ENCODE data around the gene KAT7. TPM values are rescaled to one million over a fixed set of nuclear protein-coding genes. Genes with fewer than 3 reads are reported as not detected.

KAT7 gene
- total and polyA plus RNA-seq, 2 of the 8 experiments (the other 6 are each of a cell fraction or from before 2014, with no cell fraction given), result 90.9 to 139 TPM

DNA sequence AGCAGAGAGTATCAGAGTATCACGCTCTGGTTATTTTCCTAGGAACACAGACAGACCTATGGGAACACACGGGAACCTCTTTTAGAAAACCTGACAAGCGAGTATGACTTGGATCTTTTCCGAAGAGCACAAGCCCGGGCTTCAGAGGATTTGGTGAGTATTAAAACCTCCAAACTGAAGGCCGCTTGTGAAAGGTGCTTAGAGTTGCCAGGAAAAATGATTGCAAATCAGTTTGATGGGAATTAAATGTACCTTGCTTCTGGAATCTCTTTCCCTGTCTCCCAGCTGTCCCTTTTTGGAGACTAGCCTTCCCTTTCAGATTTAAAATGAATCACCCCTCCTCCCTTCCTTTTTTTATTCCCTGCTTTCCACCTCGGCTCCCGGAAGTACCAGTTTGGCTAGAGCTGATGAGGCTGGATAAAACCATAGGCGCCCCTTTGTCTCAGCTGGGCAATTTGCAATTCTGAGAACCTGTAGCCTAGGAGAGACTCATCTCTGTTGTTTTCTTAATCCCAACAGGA is 27.3 kb downstream of the KAT7 start:
- no peak overlapping the region for H3K14ac ChIP-seq (ENCODE audit: insufficient read length)
- H3K4me1 ChIP-seq (replicated peaks in 1 of 4; ENCODE audit: control insufficient read depth in 3 of 4, insufficient read depth in 4 of 4, low read length in 3 of 4), result peaks cover 6 to 26% (median 21%) of the 10 kb centered on the region in 4 experiments; a peak in 6 of 7 replicates
- no peaks in the 10 kb centered on the region for H3K9me3 ChIP-seq (ENCODE audit: insufficient read depth in 2 of 2, low read depth in 1 of 2, low read length in 1 of 2)
- H3K27ac ChIP-seq (ENCODE audit: low read depth, low read length), result peak overlapping the region; percentile 72
- H4K8ac ChIP-seq (ENCODE audit: extremely low read depth, insufficient read depth, low read length), result no peak overlapping the region
- H2AFZ ChIP-seq (ENCODE audit: low read length), result no peak overlapping the region
- H4K5ac ChIP-seq (ENCODE audit: insufficient read length, low read depth, low read length), result peak overlapping the region; percentile 91
- DNase-seq (ENCODE audit: low read depth in 1 of 2, low spot score in 2 of 2) (peak in 1 of 2 experiments; percentile 58), FAIRE-seq (peak; percentile 91)
- 4% methylated on average over 9 of the region's 9 CpGs; no CpG with 5 or more reads in 1 of the 2 experiments for WGBS, 2 experiments (ENCODE audit: extremely low coverage in 1 of 2, insufficient coverage in 1 of 2, insufficient read length in 1 of 2, insufficient replicate concordance in 2 of 2, low coverage in 1 of 2, low lambda C conversion rate in 2 of 2, missing lambda C conversion rate in 1 of 2)
- peak overlapping the region; percentile 89 for H2BK120ac ChIP-seq (replicated peaks; ENCODE audit: low read depth, low read length)
- no peak overlapping the region for H2BK20ac ChIP-seq (ENCODE audit: low read length)
- no peaks in the 10 kb centered on the region for H3K27me3 ChIP-seq (replicated peaks in 1 of 4; ENCODE audit: control insufficient read depth in 3 of 4, extremely low read depth in 1 of 4, insufficient read depth in 3 of 4, low read length in 3 of 4)
- H3K79me1 ChIP-seq (ENCODE audit: low read depth, low read length), result no peaks in the 10 kb centered on the region; the same call in none of the 2 replicates
- peaks cover 5 to 31% (median 16%) of the 10 kb centered on the region in 4 experiments for H3K36me3 ChIP-seq (ENCODE audit: control insufficient read depth in 2 of 4, insufficient read depth in 4 of 4, low read length in 3 of 4)
- peak overlapping the region; percentile 92 for H3K56ac ChIP-seq (replicated peaks; ENCODE audit: insufficient read length, low read depth, low read length)
- peaks cover 4% of the 10 kb centered on the region; the same call in 1 of the 2 replicates for H3K23me2 ChIP-seq (ENCODE audit: low read depth, low read length)
- H4K20me1 ChIP-seq (replicated peaks in 1 of 2; ENCODE audit: control insufficient read depth in 1 of 2, insufficient read depth in 2 of 2, low read length in 2 of 2), result no peaks in the 10 kb centered on the region
- peak overlapping the region; percentile 11 to 54 (median 21); a peak in 7 of 8 replicates for H3K4me3 ChIP-seq (ENCODE audit: extremely low read depth in 1 of 4, insufficient read depth in 2 of 4, low read depth in 3 of 4, low read length in 4 of 4)
- ChIA-PET POLR2A (ENCODE audit: partially characterized antibody) (interaction anchor here (0.7 to 2.0 kb wide), 12 partner anchors 9 to 294 kb away, joined by 3 to 11 read pairs (median 4); partner anchors contain the start of genes FAM117A, KAT7 and TAC4), CTCF (ENCODE audit: partially characterized antibody) (interaction anchor here (0.7 to 2.5 kb wide), 11 partner anchors 10 to 343 kb away, joined by 3 to 10 read pairs (median 4); partner anchors contain the start of gene SLC35B1)
- H3K18ac ChIP-seq (ENCODE audit: extremely low read depth, low read length), result no peak overlapping the region
- H3K79me2 ChIP-seq (ENCODE audit: control insufficient read depth in 1 of 2, insufficient read depth in 2 of 2, low read length in 2 of 2), result peaks cover 0 to 36% of the 10 kb centered on the region in 2 experiments; a peak in 3 of 4 replicates
- H3K9ac ChIP-seq (replicated peaks in 1 of 4; ENCODE audit: extremely low read depth in 1 of 4, low read depth in 3 of 4, low read length in 3 of 4), result peak overlapping the region in 3 of 4 experiments; percentile 19 to 54 (median 54); a peak in 5 of 7 replicates
- no peak overlapping the region for H2BK12ac ChIP-seq (ENCODE audit: low read depth, low read length)
- H2AK5ac ChIP-seq (ENCODE audit: low read depth, low read length), result no peak overlapping the region
- peak overlapping the region; percentile 67 to 81 for H3K4me2 ChIP-seq (ENCODE audit: insufficient read depth in 1 of 2, low read depth in 2 of 2, low read length in 2 of 2)
- peak overlapping the region; percentile 63 for H4K91ac ChIP-seq (replicated peaks; ENCODE audit: insufficient read length, low read length)
- peak overlapping the region; percentile 87; the same call in 1 of the 2 replicates for H2BK5ac ChIP-seq (ENCODE audit: low read depth, low read length)
- H2BK15ac ChIP-seq (ENCODE audit: low read length), result no peak overlapping the region
- no peak overlapping the region for H3K23ac ChIP-seq (ENCODE audit: insufficient read length)
- peak overlapping the region; percentile 86 for H3K4ac ChIP-seq (replicated peaks; ENCODE audit: insufficient read length, low read depth, low read length)
- TF ChIP-seq, protein P1, sequence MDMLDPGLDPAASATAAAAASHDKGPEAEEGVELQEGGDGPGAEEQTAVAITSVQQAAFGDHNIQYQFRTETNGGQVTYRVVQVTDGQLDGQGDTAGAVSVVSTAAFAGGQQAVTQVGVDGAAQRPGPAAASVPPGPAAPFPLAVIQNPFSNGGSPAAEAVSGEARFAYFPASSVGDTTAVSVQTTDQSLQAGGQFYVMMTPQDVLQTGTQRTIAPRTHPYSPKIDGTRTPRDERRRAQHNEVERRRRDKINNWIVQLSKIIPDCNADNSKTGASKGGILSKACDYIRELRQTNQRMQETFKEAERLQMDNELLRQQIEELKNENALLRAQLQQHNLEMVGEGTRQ (IDR thresholded peaks at IDR 0.05; ENCODE audit: low read length), result no peak
- TF ChIP-seq TBP (IDR thresholded peaks at IDR 0.05; ENCODE audit: low read depth, low read length), result peak; percentile 31; the same call in 1 of the 2 replicates
- TF ChIP-seq, protein P2, sequence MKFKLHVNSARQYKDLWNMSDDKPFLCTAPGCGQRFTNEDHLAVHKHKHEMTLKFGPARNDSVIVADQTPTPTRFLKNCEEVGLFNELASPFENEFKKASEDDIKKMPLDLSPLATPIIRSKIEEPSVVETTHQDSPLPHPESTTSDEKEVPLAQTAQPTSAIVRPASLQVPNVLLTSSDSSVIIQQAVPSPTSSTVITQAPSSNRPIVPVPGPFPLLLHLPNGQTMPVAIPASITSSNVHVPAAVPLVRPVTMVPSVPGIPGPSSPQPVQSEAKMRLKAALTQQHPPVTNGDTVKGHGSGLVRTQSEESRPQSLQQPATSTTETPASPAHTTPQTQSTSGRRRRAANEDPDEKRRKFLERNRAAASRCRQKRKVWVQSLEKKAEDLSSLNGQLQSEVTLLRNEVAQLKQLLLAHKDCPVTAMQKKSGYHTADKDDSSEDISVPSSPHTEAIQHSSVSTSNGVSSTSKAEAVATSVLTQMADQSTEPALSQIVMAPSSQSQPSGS (IDR thresholded peaks at IDR 0.05; ENCODE audit: low read length), result peak; percentile 25; the same call in 1 of the 2 replicates
- no peak for TF ChIP-seq KDM4A (IDR thresholded peaks at IDR 0.05; ENCODE audit: low read depth, low read length, severe bottlenecking)
- no peak for TF ChIP-seq CBX5 (IDR thresholded peaks at IDR 0.05; ENCODE audit: low read depth, low read length)
- TF ChIP-seq GTF2F1 (IDR thresholded peaks at IDR 0.05; ENCODE audit: borderline replicate concordance, low read depth, low read length), result peak; percentile 49; the same call in 1 of the 2 replicates
- TF ChIP-seq EGR1 (IDR thresholded peaks at IDR 0.05; ENCODE audit: borderline replicate concordance, low read depth, low read length), result no peak; the same call in 1 of the 2 replicates
- no peak for TF ChIP-seq SP2 (IDR thresholded peaks at IDR 0.05; ENCODE audit: low read length)

Measured in H1 (cell line).